ENCODE measurements around the gene GALK2.

- TF ChIP-seq PBX3 (CRISPR knock-in tag; IDR thresholded peaks at IDR 0.05) (no peak), CTCF (tag by site-specific recombination; IDR thresholded peaks at IDR 0.05) (no peak), SCRT2 (tag by site-specific recombination; IDR thresholded peaks at IDR 0.05) (no peak), ZNF274 (IDR thresholded peaks at IDR 0.05; ENCODE audit: low read length) (no peak), ZNF274 (tag by site-specific recombination; IDR thresholded peaks at IDR 0.05; ENCODE audit: borderline replicate concordance) (no peak), KLF9 (tag by site-specific recombination; IDR thresholded peaks at IDR 0.05; ENCODE audit: low read depth) (no peak), ZNF768 (tag by site-specific recombination; IDR thresholded peaks at IDR 0.05) (no peak), ELK4 (IDR thresholded peaks at IDR 0.05; ENCODE audit: borderline replicate concordance, low read depth, low read length) (no peak), ZNF280D (tag by site-specific recombination; IDR thresholded peaks at IDR 0.05) (no peak), ZNF529 (tag by site-specific recombination; IDR thresholded peaks at IDR 0.05; ENCODE audit: insufficient replicate concordance) (no peak), HOXD13 (CRISPR knock-in tag; IDR thresholded peaks at IDR 0.05; ENCODE audit: borderline replicate concordance) (no peak)
- TF ChIP-seq, protein P1, sequence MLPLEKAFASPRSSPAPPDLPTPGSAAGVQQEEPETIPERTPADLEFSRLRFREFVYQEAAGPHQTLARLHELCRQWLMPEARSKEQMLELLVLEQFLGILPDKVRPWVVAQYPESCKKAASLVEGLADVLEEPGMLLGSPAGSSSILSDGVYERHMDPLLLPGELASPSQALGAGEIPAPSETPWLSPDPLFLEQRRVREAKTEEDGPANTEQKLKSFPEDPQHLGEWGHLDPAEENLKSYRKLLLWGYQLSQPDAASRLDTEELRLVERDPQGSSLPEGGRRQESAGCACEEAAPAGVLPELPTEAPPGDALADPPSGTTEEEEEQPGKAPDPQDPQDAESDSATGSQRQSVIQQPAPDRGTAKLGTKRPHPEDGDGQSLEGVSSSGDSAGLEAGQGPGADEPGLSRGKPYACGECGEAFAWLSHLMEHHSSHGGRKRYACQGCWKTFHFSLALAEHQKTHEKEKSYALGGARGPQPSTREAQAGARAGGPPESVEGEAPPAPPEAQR (tag by site-specific recombination; IDR thresholded peaks at IDR 0.05) = no peak
- TF ChIP-seq, protein P2, sequence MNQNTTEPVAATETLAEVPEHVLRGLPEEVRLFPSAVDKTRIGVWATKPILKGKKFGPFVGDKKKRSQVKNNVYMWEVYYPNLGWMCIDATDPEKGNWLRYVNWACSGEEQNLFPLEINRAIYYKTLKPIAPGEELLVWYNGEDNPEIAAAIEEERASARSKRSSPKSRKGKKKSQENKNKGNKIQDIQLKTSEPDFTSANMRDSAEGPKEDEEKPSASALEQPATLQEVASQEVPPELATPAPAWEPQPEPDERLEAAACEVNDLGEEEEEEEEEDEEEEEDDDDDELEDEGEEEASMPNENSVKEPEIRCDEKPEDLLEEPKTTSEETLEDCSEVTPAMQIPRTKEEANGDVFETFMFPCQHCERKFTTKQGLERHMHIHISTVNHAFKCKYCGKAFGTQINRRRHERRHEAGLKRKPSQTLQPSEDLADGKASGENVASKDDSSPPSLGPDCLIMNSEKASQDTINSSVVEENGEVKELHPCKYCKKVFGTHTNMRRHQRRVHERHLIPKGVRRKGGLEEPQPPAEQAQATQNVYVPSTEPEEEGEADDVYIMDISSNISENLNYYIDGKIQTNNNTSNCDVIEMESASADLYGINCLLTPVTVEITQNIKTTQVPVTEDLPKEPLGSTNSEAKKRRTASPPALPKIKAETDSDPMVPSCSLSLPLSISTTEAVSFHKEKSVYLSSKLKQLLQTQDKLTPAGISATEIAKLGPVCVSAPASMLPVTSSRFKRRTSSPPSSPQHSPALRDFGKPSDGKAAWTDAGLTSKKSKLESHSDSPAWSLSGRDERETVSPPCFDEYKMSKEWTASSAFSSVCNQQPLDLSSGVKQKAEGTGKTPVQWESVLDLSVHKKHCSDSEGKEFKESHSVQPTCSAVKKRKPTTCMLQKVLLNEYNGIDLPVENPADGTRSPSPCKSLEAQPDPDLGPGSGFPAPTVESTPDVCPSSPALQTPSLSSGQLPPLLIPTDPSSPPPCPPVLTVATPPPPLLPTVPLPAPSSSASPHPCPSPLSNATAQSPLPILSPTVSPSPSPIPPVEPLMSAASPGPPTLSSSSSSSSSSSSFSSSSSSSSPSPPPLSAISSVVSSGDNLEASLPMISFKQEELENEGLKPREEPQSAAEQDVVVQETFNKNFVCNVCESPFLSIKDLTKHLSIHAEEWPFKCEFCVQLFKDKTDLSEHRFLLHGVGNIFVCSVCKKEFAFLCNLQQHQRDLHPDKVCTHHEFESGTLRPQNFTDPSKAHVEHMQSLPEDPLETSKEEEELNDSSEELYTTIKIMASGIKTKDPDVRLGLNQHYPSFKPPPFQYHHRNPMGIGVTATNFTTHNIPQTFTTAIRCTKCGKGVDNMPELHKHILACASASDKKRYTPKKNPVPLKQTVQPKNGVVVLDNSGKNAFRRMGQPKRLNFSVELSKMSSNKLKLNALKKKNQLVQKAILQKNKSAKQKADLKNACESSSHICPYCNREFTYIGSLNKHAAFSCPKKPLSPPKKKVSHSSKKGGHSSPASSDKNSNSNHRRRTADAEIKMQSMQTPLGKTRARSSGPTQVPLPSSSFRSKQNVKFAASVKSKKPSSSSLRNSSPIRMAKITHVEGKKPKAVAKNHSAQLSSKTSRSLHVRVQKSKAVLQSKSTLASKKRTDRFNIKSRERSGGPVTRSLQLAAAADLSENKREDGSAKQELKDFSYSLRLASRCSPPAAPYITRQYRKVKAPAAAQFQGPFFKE (tag by site-specific recombination; IDR thresholded peaks at IDR 0.05; ENCODE audit: borderline replicate concordance) = no peak
- TF ChIP-seq, protein P3, sequence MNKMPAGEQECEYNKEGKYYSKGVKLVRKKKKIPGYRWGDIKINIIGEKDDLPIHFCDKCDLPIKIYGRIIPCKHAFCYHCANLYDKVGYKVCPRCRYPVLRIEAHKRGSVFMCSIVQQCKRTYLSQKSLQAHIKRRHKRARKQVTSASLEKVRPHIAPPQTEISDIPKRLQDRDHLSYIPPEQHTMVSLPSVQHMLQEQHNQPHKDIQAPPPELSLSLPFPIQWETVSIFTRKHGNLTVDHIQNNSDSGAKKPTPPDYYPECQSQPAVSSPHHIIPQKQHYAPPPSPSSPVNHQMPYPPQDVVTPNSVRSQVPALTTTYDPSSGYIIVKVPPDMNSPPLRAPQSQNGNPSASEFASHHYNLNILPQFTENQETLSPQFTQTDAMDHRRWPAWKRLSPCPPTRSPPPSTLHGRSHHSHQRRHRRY (tag by site-specific recombination; IDR thresholded peaks at IDR 0.05) = no peak
These were observed 24.1 kb upstream of the GALK2 start for GRCh38 chr15:49145651-49146609.

All from HEK293 (cell line).